ENCODE results near the gene KNOP1. TPM values are rescaled to one million over a fixed set of nuclear protein-coding genes. Genes with fewer than 3 reads are reported as not detected.
A peak's percentile ranks its signal among the peaks of the same experiment; 100 is the strongest.

The KNOP1 gene
- total and polyA plus RNA-seq, 11 donors: 6.3 to 12.1 (median 8.2) TPM

DNA sequence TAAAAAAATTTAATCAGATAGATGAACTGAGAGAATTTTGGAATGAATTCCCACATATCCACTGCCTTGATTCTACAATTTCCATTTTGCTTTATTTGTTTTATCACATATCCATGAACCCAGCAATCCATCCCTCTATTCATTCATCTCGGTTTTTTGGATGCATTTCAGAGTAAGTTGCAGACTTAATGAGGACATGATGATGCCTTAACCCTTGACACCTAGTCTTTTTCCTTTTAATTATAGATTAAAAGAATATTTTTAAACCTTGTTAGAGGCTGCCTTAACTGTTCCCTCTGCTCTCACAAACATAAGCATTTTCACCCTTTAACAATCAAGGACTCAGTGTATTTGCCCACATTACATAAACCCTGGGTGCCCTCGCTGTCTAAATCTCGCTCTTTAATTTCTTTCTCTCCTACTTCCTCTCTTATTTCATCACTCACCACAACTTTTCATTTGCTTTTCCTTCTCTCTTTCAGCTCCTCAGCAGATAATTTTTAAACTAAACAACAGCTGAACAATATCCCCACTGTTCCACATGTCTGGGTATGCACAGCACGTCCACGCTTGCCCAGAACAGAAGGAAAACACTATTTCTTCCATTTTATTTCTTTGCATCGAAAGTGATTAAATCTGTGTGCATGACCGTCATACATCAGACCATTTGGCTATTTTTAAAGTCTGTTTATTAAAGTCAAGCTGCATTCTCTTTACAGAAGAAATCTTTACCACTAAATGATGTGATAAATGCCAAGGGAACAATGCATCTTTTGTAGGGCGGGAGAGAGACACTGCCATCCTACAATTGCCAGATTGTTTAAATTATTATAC is 40.0 kb upstream of the KNOP1 start:
- ATAC-seq (no peak), DNase-seq (no peak)
- Histone ChIP-seq H3K27me3 (no peaks in the 10 kb centered on the region), H3K4me1 (peaks cover 0 to 42% (median 26%) of the 10 kb centered on the region in 12 donors), H3K9me3 (no peaks in the 10 kb centered on the region), H3K4me3 (peak overlapping the region in 3 of 12 donors; percentile 9 to 17 (median 10)), H3K36me3 (no peaks in the 10 kb centered on the region), H3K27ac (peak overlapping the region in 3 of 12 donors; percentile 5 to 37 (median 24))
- intact Hi-C loops (cut with DNase I): loop anchor here in 4 of 10 donors (5.0 to 10.0 kb wide), 4 partner anchors 44 to 127 kb away; partner anchors contain the start of gene GPRC5B (in 1 of the 4)
- TF ChIP-seq, protein P1, sequence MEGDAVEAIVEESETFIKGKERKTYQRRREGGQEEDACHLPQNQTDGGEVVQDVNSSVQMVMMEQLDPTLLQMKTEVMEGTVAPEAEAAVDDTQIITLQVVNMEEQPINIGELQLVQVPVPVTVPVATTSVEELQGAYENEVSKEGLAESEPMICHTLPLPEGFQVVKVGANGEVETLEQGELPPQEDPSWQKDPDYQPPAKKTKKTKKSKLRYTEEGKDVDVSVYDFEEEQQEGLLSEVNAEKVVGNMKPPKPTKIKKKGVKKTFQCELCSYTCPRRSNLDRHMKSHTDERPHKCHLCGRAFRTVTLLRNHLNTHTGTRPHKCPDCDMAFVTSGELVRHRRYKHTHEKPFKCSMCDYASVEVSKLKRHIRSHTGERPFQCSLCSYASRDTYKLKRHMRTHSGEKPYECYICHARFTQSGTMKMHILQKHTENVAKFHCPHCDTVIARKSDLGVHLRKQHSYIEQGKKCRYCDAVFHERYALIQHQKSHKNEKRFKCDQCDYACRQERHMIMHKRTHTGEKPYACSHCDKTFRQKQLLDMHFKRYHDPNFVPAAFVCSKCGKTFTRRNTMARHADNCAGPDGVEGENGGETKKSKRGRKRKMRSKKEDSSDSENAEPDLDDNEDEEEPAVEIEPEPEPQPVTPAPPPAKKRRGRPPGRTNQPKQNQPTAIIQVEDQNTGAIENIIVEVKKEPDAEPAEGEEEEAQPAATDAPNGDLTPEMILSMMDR (IDR thresholded peaks at IDR 0.05): no peak
- no peak for TF ChIP-seq POLR2A (IDR thresholded peaks at IDR 0.05)
- 75 to 81% (median 77%) methylated on average over 8 of the region's 8 CpGs for WGBS, 4 donors

DNA sequence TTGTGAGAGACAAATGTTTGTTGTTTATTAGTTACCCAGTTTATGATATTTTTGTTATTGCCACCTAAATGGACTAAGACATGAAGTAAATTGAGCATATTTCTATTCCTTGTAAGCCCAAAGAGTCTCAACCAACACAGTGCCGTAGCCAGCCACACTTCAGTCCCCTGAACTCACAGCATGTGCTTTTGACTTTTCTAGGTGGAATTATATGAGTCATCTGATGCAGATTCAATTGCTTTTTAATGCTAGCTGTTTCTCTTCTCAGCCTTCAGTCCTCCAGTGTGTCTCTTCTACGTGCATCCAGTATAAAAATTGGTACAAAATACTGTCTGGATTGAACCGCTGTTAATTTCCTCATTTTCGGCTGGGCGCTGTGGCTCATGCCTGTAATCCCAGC is 39.0 kb upstream of the KNOP1 start:
- Histone ChIP-seq H3K27ac (no peak overlapping the region), H3K4me3 (no peak overlapping the region), H3K27me3 (no peaks in the 10 kb centered on the region), H3K9me3 (no peaks in the 10 kb centered on the region), H3K36me3 (no peaks in the 10 kb centered on the region), H3K4me1 (peaks cover 0 to 51% (median 30%) of the 10 kb centered on the region in 12 donors)
- WGBS, 4 donors: 94 to 98% (median 95%) methylated on average over 5 of the region's 5 CpGs
- ATAC-seq (no peak), DNase-seq (no peak)
- intact Hi-C loops (cut with DNase I): loop anchor here in 4 of 10 donors (5.0 to 10.0 kb wide), 4 partner anchors 45 to 128 kb away; partner anchors contain the start of gene GPRC5B (in 1 of the 4)
- TF ChIP-seq, protein P1 (IDR thresholded peaks at IDR 0.05): no peak
- TF ChIP-seq POLR2A (IDR thresholded peaks at IDR 0.05): no peak

DNA sequence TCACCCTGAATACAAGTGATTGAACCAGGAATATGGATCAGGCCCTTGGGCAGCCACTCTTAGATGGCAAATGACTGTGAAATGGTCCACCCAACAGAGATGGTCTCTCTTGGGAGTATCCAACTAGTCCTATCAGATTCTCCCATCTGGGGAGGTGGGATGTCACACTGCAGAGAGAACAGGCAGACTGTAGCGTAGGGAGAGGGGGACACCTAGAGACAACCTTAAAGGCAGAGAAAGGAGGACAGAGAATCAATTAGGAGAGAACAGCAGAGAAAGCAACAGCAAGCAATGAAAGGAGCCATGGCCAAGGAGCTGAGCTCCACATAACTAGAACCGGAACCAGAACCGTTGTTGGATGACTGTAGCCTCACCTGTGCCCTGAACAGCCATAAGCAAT is 37.2 kb upstream of the KNOP1 start:
- intact Hi-C loops (cut with DNase I): loop anchor here in 4 of 10 donors (5.0 to 10.0 kb wide), 4 partner anchors 47 to 130 kb away; partner anchors contain the start of gene GPRC5B (in 1 of the 4)
- WGBS, 4 donors: 87 to 98% (median 96%) methylated on average over 3 of the region's 3 CpGs
- H3K36me3 ChIP-seq: no peaks in the 10 kb centered on the region
- ATAC-seq (no peak), DNase-seq (no peak)
- H3K9me3 ChIP-seq: no peaks in the 10 kb centered on the region
- peak overlapping the region; percentile 10 to 87 (median 68) for H3K27ac ChIP-seq
- peaks cover 0 to 64% (median 33%) of the 10 kb centered on the region in 12 donors for H3K4me1 ChIP-seq
- no peak for TF ChIP-seq POLR2A (IDR thresholded peaks at IDR 0.05)
- TF ChIP-seq, protein P1 (IDR thresholded peaks at IDR 0.05): no peak
- no peaks in the 10 kb centered on the region for H3K27me3 ChIP-seq
- no peak overlapping the region for H3K4me3 ChIP-seq

DNA sequence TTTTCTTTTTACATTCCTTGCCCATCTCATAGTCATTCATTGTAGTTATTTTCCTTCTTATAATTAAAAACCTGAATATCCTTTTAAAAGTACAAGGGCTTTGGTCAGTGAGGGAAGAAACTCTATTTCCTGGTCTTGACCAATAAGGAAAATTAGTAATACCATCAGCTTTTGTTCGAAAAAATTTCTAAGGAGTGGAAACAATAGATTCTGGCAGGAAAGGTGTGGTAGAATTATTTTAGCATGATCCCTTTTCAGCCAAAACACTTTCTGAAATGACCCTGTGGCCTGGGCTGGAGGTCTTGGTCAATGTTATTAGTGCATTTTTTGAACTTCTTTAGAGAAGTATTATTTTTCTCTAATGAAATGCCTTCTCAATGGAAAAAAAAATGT is 36.6 kb upstream of the KNOP1 start:
- DNase-seq: no peak
- peak overlapping the region in 11 of 12 donors; percentile 22 to 87 (median 69) for H3K27ac ChIP-seq
- no peaks in the 10 kb centered on the region for H3K36me3 ChIP-seq
- H3K9me3 ChIP-seq: no peaks in the 10 kb centered on the region
- H3K27me3 ChIP-seq: no peaks in the 10 kb centered on the region
- H3K4me1 ChIP-seq: peaks cover 0 to 68% (median 36%) of the 10 kb centered on the region in 12 donors
- intact Hi-C loops (cut with DNase I): loop anchor here in 7 of 10 donors (5.0 to 10.0 kb wide), 7 partner anchors 37 to 130 kb away; partner anchors contain the start of genes IQCK (in 2 of the 7), KNOP1 (in 2 of the 7) and GPRC5B (in 1 of the 7)
- peak in 2 of 4 donors; percentile 39 to 54 for ATAC-seq
- no peak for TF ChIP-seq POLR2A (IDR thresholded peaks at IDR 0.05)
- TF ChIP-seq, protein P1 (IDR thresholded peaks at IDR 0.05): no peak
- no peak overlapping the region for H3K4me3 ChIP-seq
- WGBS, 4 donors: 51 to 70% (median 65%) methylated on average over 1 of the region's 1 CpG
